K562 (cell line): ENCODE data around the gene EIF1B. TPM values are rescaled to one million over a fixed set of nuclear protein-coding genes. Genes with fewer than 3 reads are reported as not detected.

Experiments
- ATAC-seq: fragments of 200-7000 bp; cut with Tn5 transposase; 3 replicates; pipeline ENCODE4 v1.9.1; 2020; ENCODE audit warnings: moderate library complexity
- BruUV-seq: library from RNA; stranded (reverse); fragments of 400-500 nt; replicated peaks from 2 replicates; lab custom pipeline; 2021; lab: Mats Ljungman, UMichigan
- CTCF ChIA-PET: fragments of 300-600 bp; formaldehyde crosslinking; extraction: SDS; loops from one replicate; lab custom pipeline; 2021; ENCODE audit warnings: low intra/inter-chr PET ratio; lab: Yijun Ruan, JAX
- POLR2A ChIA-PET: fragments of 300-600, 350-650 bp; sonication (Branson Sonifier 250); formaldehyde crosslinking; extraction: SDS; loops from one replicate; lab custom pipeline; 2021; ENCODE audit warnings: antibody characterized with exemption, inconsistent platforms; lab: Yijun Ruan, JAX
- DNase-seq, 4 experiments: peaks; one replicate each; pipeline versions ENCODE4 v3.0.0 to v3.0.0-alpha.2; 2011 to 2018; ENCODE audit warnings: low spot score in 3 of 4, mixed read lengths in 3 of 4; ENCODE audit errors: extremely low read depth in 1 of 4
- FAIRE-seq: peaks from 2 replicates; lab custom pipeline; 2011; peaks lifted over from hg19 to GRCh38; lab: Jason Lieb, UNC
- H2AFZ ChIP-seq: 2 replicates; pipeline ENCODE4 v1.6.0; 2011; ENCODE audit warnings: low read depth, low read length, control low read depth, inconsistent platforms
- H3K27ac ChIP-seq: fragments of 200-600 bp; 3 replicates; pipeline ENCODE4 v1.8.0; 2011; ENCODE audit warnings: low read depth, mild to moderate bottlenecking, control low read depth, inconsistent platforms, low read length, moderate library complexity, mixed read lengths; ENCODE audit errors: extremely low read depth
- H3K27me3 ChIP-seq, 2 experiments: fragments of 300-600 bp in 1 of 2; 2 replicates in 1 of 2; 3 replicates in 1 of 2; pipeline versions ENCODE4 v1.6.0 to v1.8.0; 2011; ENCODE audit warnings: inconsistent platforms in 2 of 2, low read length in 2 of 2, mild to moderate bottlenecking in 1 of 2, mixed read lengths in 1 of 2, moderate library complexity in 1 of 2; ENCODE audit not compliant: control insufficient read depth in 2 of 2, insufficient read depth in 2 of 2
- H3K36me3 ChIP-seq: fragments of 300-600 bp; 3 replicates; pipeline ENCODE4 v1.8.0; 2011; ENCODE audit warnings: mild to moderate bottlenecking, low read length, inconsistent platforms; ENCODE audit not compliant: control insufficient read depth, insufficient read depth
- H3K4me1 ChIP-seq, 2 experiments: fragments of 200-600 bp in 1 of 2; replicated peaks in 1 of 2; 2 replicates in 1 of 2; 3 replicates in 1 of 2; pipeline versions ENCODE4 v1.5.1 to v1.8.0; 2011; ENCODE audit warnings: inconsistent platforms in 2 of 2, low read length in 2 of 2, mild to moderate bottlenecking in 1 of 2, mixed read lengths in 1 of 2, moderate library complexity in 1 of 2; ENCODE audit not compliant: control insufficient read depth in 2 of 2, insufficient read depth in 2 of 2
- H3K4me2 ChIP-seq: 2 replicates; pipeline ENCODE4 v1.6.1; 2011; ENCODE audit warnings: low read length, control low read depth, inconsistent platforms, mixed read lengths; ENCODE audit not compliant: insufficient read depth
- H3K4me3 ChIP-seq: fragments of 200-600 bp; sonication (generic), shearing (Covaris generic); 2 replicates; pipeline ENCODE4 v1.5.1; 2016; ENCODE audit warnings: control low read depth, inconsistent platforms
- H3K79me2 ChIP-seq: fragments of 200-600 bp; 3 replicates; pipeline ENCODE4 v1.8.0; 2011; ENCODE audit warnings: low read length, inconsistent platforms; ENCODE audit not compliant: control insufficient read depth, insufficient read depth
- H3K9ac ChIP-seq, 2 experiments: 2 replicates each; pipeline versions ENCODE4 v1.6.0 to v1.6.1; 2011; ENCODE audit warnings: low read depth in 2 of 2, low read length in 2 of 2, control low read depth in 1 of 2, inconsistent platforms in 1 of 2, mild to moderate bottlenecking in 1 of 2, mixed read lengths in 1 of 2; ENCODE audit not compliant: insufficient read depth in 1 of 2
- H3K9me1 ChIP-seq: one replicate; pipeline ENCODE4 v1.6.0; 2011; ENCODE audit warnings: inconsistent platforms, mild to moderate bottlenecking, low read length, moderate library complexity; ENCODE audit not compliant: control insufficient read depth, insufficient read depth
- H3K9me3 ChIP-seq: replicated peaks from 2 replicates; pipeline ENCODE4 v1.5.1; 2011; ENCODE audit warnings: low read depth, low read length, inconsistent platforms; ENCODE audit not compliant: control insufficient read depth, insufficient read depth
- H4K20me1 ChIP-seq: replicated peaks from 2 replicates; pipeline ENCODE4 v1.6.1; 2011; ENCODE audit warnings: low read length, inconsistent platforms, mixed read lengths; ENCODE audit not compliant: control insufficient read depth, insufficient read depth
- ARID3B ChIP-seq: fragments of 250-450 bp; sonication (Bioruptor Pico); IDR thresholded peaks from 2 replicates; pipeline ENCODE4 v1.4.0; 2020; ENCODE audit warnings: borderline replicate concordance
- CCNT2 ChIP-seq: IDR thresholded peaks from 2 replicates; pipeline ENCODE4 v1.6.1; 2011; ENCODE audit warnings: borderline replicate concordance, low read depth, mild to moderate bottlenecking, moderate library complexity, mixed read lengths, low read length; ENCODE audit not compliant: insufficient read length; ENCODE audit errors: extremely low read depth
- CSDE1 ChIP-seq, 2 experiments: fragments of 450-650 bp; IDR thresholded peaks; 2 replicates each; pipeline ENCODE4 v1.6.1; 2016; ENCODE audit warnings: mild to moderate bottlenecking in 1 of 2
- CTBP1 ChIP-seq: fragments of 450-650 bp; IDR thresholded peaks from 2 replicates; pipeline ENCODE4 v1.6.1; 2016; ENCODE audit warnings: borderline replicate concordance
- CXXC5 ChIP-seq: fragments of 250-450 bp; sonication (Bioruptor Pico); IDR thresholded peaks from 2 replicates; pipeline ENCODE4 v1.8.0; 2022; ENCODE audit warnings: inconsistent platforms, mild to moderate bottlenecking, moderate library complexity
- DNMT1 ChIP-seq: fragments of 450-650 bp; IDR thresholded peaks from 2 replicates; pipeline ENCODE4 v1.6.1; 2016; ENCODE audit warnings: antibody characterized with exemption, mild to moderate bottlenecking
- ETV1 ChIP-seq: fragments of 450-650 bp; conservative IDR thresholded peaks from 2 replicates; pipeline ENCODE4 v1.6.1; 2016; ENCODE audit warnings: missing genetic modification characterization, control low read depth, low read depth, missing compliant biosample characterization
- HMGXB4 ChIP-seq: sonication (generic); formaldehyde crosslinking; IDR thresholded peaks from 2 replicates; pipeline ENCODE4 v1.8.1; 2023; ENCODE audit warnings: mild to moderate bottlenecking, missing genetic modification reagents
- HSF4 ChIP-seq: fragments of 250-450 bp; sonication (Bioruptor Pico); IDR thresholded peaks from 2 replicates; pipeline ENCODE4 v2.1.2; 2022; ENCODE audit warnings: mild to moderate bottlenecking, moderate library complexity, borderline replicate concordance
- JUN ChIP-seq, 2 experiments: sonication (generic) in 1 of 2; formaldehyde crosslinking in 1 of 2; IDR thresholded peaks; 2 replicates each; pipeline versions ENCODE4 v1.6.1 to v1.8.0; 2012 to 2022; ENCODE audit warnings: borderline replicate concordance in 2 of 2, mild to moderate bottlenecking in 2 of 2, improper control_type of control experiment in 1 of 2, low read depth in 1 of 2, low read length in 1 of 2, missing genetic modification reagents in 1 of 2
- MAFF ChIP-seq: IDR thresholded peaks from 2 replicates; pipeline ENCODE4 v1.6.1; 2012; ENCODE audit warnings: low read length, improper control_type of control experiment
- MAFG ChIP-seq: fragments of 450-650 bp; conservative IDR thresholded peaks from 2 replicates; pipeline ENCODE4 v1.6.1; 2016; ENCODE audit warnings: missing genetic modification characterization, missing compliant biosample characterization
- MAFK ChIP-seq: IDR thresholded peaks from 2 replicates; pipeline ENCODE4 v1.6.1; 2011; ENCODE audit warnings: low read length, improper control_type of control experiment
- NR2C2 ChIP-seq, 2 experiments: fragments of 200-800 bp in 1 of 2; sonication (Bioruptor generic) in 1 of 2; sonication (generic) in 1 of 2; formaldehyde crosslinking in 1 of 2; IDR thresholded peaks; 2 replicates each; pipeline versions ENCODE4 v1.6.1 to v1.8.0; 2016 to 2022; ENCODE audit warnings: mild to moderate bottlenecking in 1 of 2, missing compliant biosample characterization in 1 of 2, missing genetic modification characterization in 1 of 2, missing genetic modification reagents in 1 of 2
- PTRF ChIP-seq: fragments of 450-650 bp; IDR thresholded peaks from 2 replicates; pipeline ENCODE4 v1.6.1; 2016; ENCODE audit warnings: mild to moderate bottlenecking, missing genetic modification characterization, missing compliant biosample characterization
- RHOXF2B ChIP-seq: fragments of 250-450 bp; sonication (Bioruptor Pico); conservative IDR thresholded peaks from 2 replicates; pipeline ENCODE4 v1.5.1; 2021
- TEAD2 ChIP-seq: fragments of 450-650 bp; IDR thresholded peaks from 2 replicates; pipeline ENCODE4 v1.6.1; 2016; ENCODE audit warnings: missing genetic modification characterization, control low read depth, missing compliant biosample characterization
- ZNF184 ChIP-seq: sonication (generic); formaldehyde crosslinking; IDR thresholded peaks from 2 replicates; pipeline ENCODE4 v1.5.0; 2020; ENCODE audit warnings: missing genetic modification reagents
- ZNF644 ChIP-seq: fragments of 200-800 bp; sonication (Bioruptor generic); IDR thresholded peaks from 2 replicates; pipeline ENCODE4 v1.6.1; 2016; ENCODE audit warnings: low read depth, missing genetic modification characterization, missing compliant biosample characterization
- WGBS: fragments of 100-300 bp; shearing (Covaris generic); methylation state at CpG from one replicate; pipeline ENCODE4 v1.1.6; 2016; ENCODE audit warnings: low coverage, mixed read lengths; ENCODE audit not compliant: insufficient coverage; ENCODE audit errors: missing lambda C conversion rate; 5-methylcytosine and 5-hydroxymethylcytosine counted together
- in situ Hi-C: fragments of 300-500 bp; cut with MboI; formaldehyde crosslinking; loops from 4 replicates; pipeline ENCODE4 v1.15.0; 2018; ENCODE audit warnings: inconsistent platforms, mixed read lengths
- intact Hi-C: fragments of 100-400 bp; cut with micrococcal nuclease; formaldehyde crosslinking; loops from 2 replicates; pipeline ENCODE4 v1.14.2; 2022
- polyA plus RNA-seq, 8 experiments: library from polyadenylated mRNA; depleted of rRNA in 4 of 8; stranded (reverse) in 5 of 8; unstranded in 3 of 8; fragments of >200 nt; fragmentation: Nextera tagmentation in 2 of 8; fragmentation: Illumina TruSeq in 1 of 8; extraction: Ambion mirVana in 2 of 8; extraction: Trizol in 1 of 8; gene quantifications; 2 replicates each; pipeline versions ENCODE4 v1.2.1 to v1.2.3, GENCODE V29; 2011 to 2014; ENCODE audit warnings: inconsistent platforms in 1 of 8, missing spikeins in 1 of 8
- total RNA-seq, 7 experiments: library from RNA; depleted of rRNA in 6 of 7; stranded (reverse); fragments of >200 nt in 6 of 7; fragmentation: Illumina TruSeq in 2 of 7; extraction: Trizol in 2 of 7; gene quantifications; 2 replicates each; pipeline versions ENCODE4 v1.2.1 to v1.2.3, GENCODE V29; 2011 to 2021; ENCODE audit warnings: low replicate concordance in 1 of 7

Gene EIF1B
- total and polyA plus RNA-seq, 9 of the 15 experiments (the other 6 are each of a cell fraction or from before 2014, with no cell fraction given) = 18.1 to 184 (median 78.9) TPM

- BruUV-seq = TSS peak; percentile 41
- ATAC-seq = peak; percentile 64
- Histone ChIP-seq H3K4me2 (peak overlapping the region; percentile 65), H3K9ac (peak overlapping the region in 1 of 2 experiments; percentile 54; a peak in 2 of 4 replicates), H3K36me3 (peaks cover 3% of the 10 kb centered on the region; the same call in 1 of the 3 replicates), H3K79me2 (no peaks in the 10 kb centered on the region), H3K9me1 (no peaks in the 10 kb centered on the region), H3K9me3 (peaks cover 2% of the 10 kb centered on the region; the same call in 1 of the 2 replicates), H3K4me3 (no peak overlapping the region), H3K27ac (peak overlapping the region; percentile 90), H2AFZ (peak overlapping the region; percentile 98), H4K20me1 (no peaks in the 10 kb centered on the region), H3K4me1 (peaks cover 4 to 41% of the 10 kb centered on the region in 2 experiments; a peak in 4 of 5 replicates), H3K27me3 (no peaks in the 10 kb centered on the region)
- 27% methylated on average over 5 of the region's 5 CpGs for WGBS
- DNase-seq = peak in 1 of 4 experiments; percentile 43
- CTCF ChIA-PET = no interaction called here
- FAIRE-seq = no peak
- in situ Hi-C loops = no loop called here
- intact Hi-C loops = no loop called here
- POLR2A ChIA-PET = interaction anchor here (1.1 to 1.8 kb wide), 2 partner anchors 10 to 13 kb away, joined by 7 to 10 read pairs; partner anchors contain the start of gene EIF1B
- TF ChIP-seq ARID3B (CRISPR knock-in tag) = no peak
- TF ChIP-seq CXXC5 (CRISPR knock-in tag) = peak; percentile 7
- no peak for TF ChIP-seq CCNT2
- TF ChIP-seq CSDE1 (IDR thresholded peaks at IDR 0.05) = 0 out of 4 replicates have a peak, but pooled peaks of 1 of the 2 experiments have one; percentile 28
- no peak for TF ChIP-seq HMGXB4 (CRISPR knock-in tag)
- TF ChIP-seq MAFK = peak; percentile 68; the same call in 1 of the 2 replicates
- TF ChIP-seq DNMT1 = no peak
- TF ChIP-seq ZNF184 = no peak
- no peak for TF ChIP-seq TEAD2 (tag)
- no peak for TF ChIP-seq NR2C2 (CRISPR knock-in tag; IDR thresholded peaks at IDR 0.05)
- no peak for TF ChIP-seq NR2C2 (tag; IDR thresholded peaks at IDR 0.05)
- 0 out of 2 replicates have a peak, but pooled peaks have one; percentile 16 for TF ChIP-seq ETV1 (tag)
- no peak for TF ChIP-seq CTBP1
- peak; percentile 88 for TF ChIP-seq MAFG (tag)
- no peak for TF ChIP-seq PTRF (tag)
- TF ChIP-seq MAFF = peak; percentile 77
- peak; percentile 83; the same call in 1 of the 2 replicates for TF ChIP-seq ZNF644 (tag)
- TF ChIP-seq JUN (IDR thresholded peaks at IDR 0.05; ENCODE audit: borderline replicate concordance, low read depth, low read length) = no peak
- TF ChIP-seq JUN (CRISPR knock-in tag; IDR thresholded peaks at IDR 0.05; ENCODE audit: borderline replicate concordance) = no peak
- TF ChIP-seq HSF4 (CRISPR knock-in tag) = no peak
- TF ChIP-seq RHOXF2B (CRISPR knock-in tag) = no peak
Observed at GRCh38 chr3:40299130-40299720, 10.3 kb upstream of the EIF1B start.
